ENCODE data around the gene PARD3. TPM values are rescaled to one million over a fixed set of nuclear protein-coding genes. Genes with fewer than 3 reads are reported as not detected.

The PARD3 gene
- total RNA-seq, 1 experiment from 2014 or later = 51.8 TPM

GRCh38 chr10:34295142-34295548 lies 520.0 kb downstream of the PARD3 start:
- ChIA-PET CTCF (no interaction called here), POLR2A (no interaction called here)
- DNase-seq (ENCODE audit: low spot score) = no peak
- Mint-ChIP-seq H3K4me1 (peaks cover 44% of the 10 kb centered on the region), H3K27ac (peak overlapping the region; percentile 59), H3K9me3 (no peaks in the 10 kb centered on the region), H3K36me3 (no peaks in the 10 kb centered on the region), H3K27me3 (ENCODE audit: low read depth) (no peaks in the 10 kb centered on the region), H3K4me3 (no peak overlapping the region)
- no peak for ATAC-seq
- no peak for TF ChIP-seq IRF2 (CRISPR knock-in tag; IDR thresholded peaks at IDR 0.05; ENCODE audit: borderline replicate concordance, low read depth)
- TF ChIP-seq ZNF317 (CRISPR knock-in tag; IDR thresholded peaks at IDR 0.05; ENCODE audit: borderline replicate concordance, low read depth) = no peak
- TF ChIP-seq SMAD3 (CRISPR knock-in tag; IDR thresholded peaks at IDR 0.05; ENCODE audit: borderline replicate concordance) = no peak
- TF ChIP-seq ZNF121 (CRISPR knock-in tag; IDR thresholded peaks at IDR 0.05) = no peak
- TF ChIP-seq ZNF396 (CRISPR knock-in tag; IDR thresholded peaks at IDR 0.05; ENCODE audit: borderline replicate concordance) = no peak
- TF ChIP-seq E2F5 (CRISPR knock-in tag; IDR thresholded peaks at IDR 0.05) = no peak
- TF ChIP-seq OVOL2 (CRISPR knock-in tag; IDR thresholded peaks at IDR 0.05; ENCODE audit: borderline replicate concordance) = no peak
- no peak for TF ChIP-seq GTF2I (CRISPR knock-in tag; conservative IDR thresholded peaks at IDR 0.05)

GRCh38 chr10:34294137-34294536 lies 521.0 kb downstream of the PARD3 start:
- Mint-ChIP-seq H3K27me3 (ENCODE audit: low read depth) (no peaks in the 10 kb centered on the region), H3K27ac (peak overlapping the region; percentile 66), H3K9me3 (no peaks in the 10 kb centered on the region), H3K4me3 (no peak overlapping the region), H3K36me3 (no peaks in the 10 kb centered on the region), H3K4me1 (peaks cover 44% of the 10 kb centered on the region)
- POLR2A ChIA-PET = no interaction called here
- ATAC-seq = no peak
- DNase-seq (ENCODE audit: low spot score) = no peak
- no peak for TF ChIP-seq STAT6 (CRISPR knock-in tag; conservative IDR thresholded peaks at IDR 0.05; ENCODE audit: low read depth)
- no peak for TF ChIP-seq CREB1 (CRISPR knock-in tag; IDR thresholded peaks at IDR 0.05)
- TF ChIP-seq SMAD4 (CRISPR knock-in tag; IDR thresholded peaks at IDR 0.05) = no peak
- no peak for TF ChIP-seq NFATC4 (CRISPR knock-in tag; IDR thresholded peaks at IDR 0.05)
- TF ChIP-seq SP1 (CRISPR knock-in tag; conservative IDR thresholded peaks at IDR 0.05) = no peak
- CTCF ChIA-PET = interaction anchor here (0.8 kb wide), 1 partner anchor 12 kb away, joined by 3 read pairs; no protein-coding TSS in a partner anchor

- Mint-ChIP-seq H3K9me3 (no peaks in the 10 kb centered on the region), H3K4me1 (peaks cover 41% of the 10 kb centered on the region), H3K36me3 (no peaks in the 10 kb centered on the region), H3K4me3 (no peak overlapping the region), H3K27me3 (ENCODE audit: low read depth) (no peaks in the 10 kb centered on the region), H3K27ac (no peak overlapping the region)
- DNase-seq (ENCODE audit: low spot score) (no peak), ATAC-seq (no peak)
- ChIA-PET CTCF (no interaction called here), POLR2A (no interaction called here)
- TF ChIP-seq NR3C1 (CRISPR knock-in tag; conservative IDR thresholded peaks at IDR 0.05; ENCODE audit: low read depth) = no peak
- TF ChIP-seq AFF4 (CRISPR knock-in tag; IDR thresholded peaks at IDR 0.05; ENCODE audit: borderline replicate concordance) = no peak
- TF ChIP-seq E2F4 (CRISPR knock-in tag; IDR thresholded peaks at IDR 0.05; ENCODE audit: borderline replicate concordance, low read depth) = no peak
- TF ChIP-seq STAT6 (CRISPR knock-in tag; conservative IDR thresholded peaks at IDR 0.05; ENCODE audit: low read depth) = no peak
- TF ChIP-seq USF1 (CRISPR knock-in tag; IDR thresholded peaks at IDR 0.05) = no peak
- no peak for TF ChIP-seq E2F5 (CRISPR knock-in tag; IDR thresholded peaks at IDR 0.05)
Observed at GRCh38 chr10:34292675-34293074, 522.4 kb downstream of the PARD3 start.
